Hepatocyte (in vitro differentiated cells): ENCODE results near the gene COL20A1. TPM values are rescaled to one million over a fixed set of nuclear protein-coding genes. Genes with fewer than 3 reads are reported as not detected.
"Not testable (repeated sequence)": the region's sequence is repeated elsewhere in the genome, so short reads cannot be mapped to it uniquely, and the experiment has no call there.

Experiments
- DNase-seq: peaks from one replicate; pipeline ENCODE4 v3.0.0-alpha.2; 2016; ENCODE audit warnings: low spot score
- H2AFZ ChIP-seq: fragments of 200-600 bp; sonication (generic); 2 replicates; pipeline ENCODE4 v1.6.0; 2016; ENCODE audit warnings: antibody characterized with exemption, mild to moderate bottlenecking
- H3K27ac ChIP-seq: fragments of 200-600 bp; sonication (generic); 2 replicates; pipeline ENCODE4 v1.5.1; 2016; ENCODE audit warnings: mild to moderate bottlenecking
- H3K27me3 ChIP-seq: fragments of 200-600 bp; sonication (generic); 2 replicates; pipeline ENCODE4 v1.6.1; 2016
- H3K36me3 ChIP-seq: fragments of 200-600 bp; sonication (generic); replicated peaks from 2 replicates; pipeline ENCODE4 v1.5.1; 2016; ENCODE audit warnings: low read depth; ENCODE audit not compliant: insufficient read depth
- H3K4me1 ChIP-seq: fragments of 200-600 bp; sonication (generic); 2 replicates; pipeline ENCODE4 v1.5.1; 2016; ENCODE audit warnings: mild to moderate bottlenecking, moderate library complexity; ENCODE audit not compliant: insufficient read depth
- H3K4me2 ChIP-seq: fragments of 200-600 bp; sonication (generic); 2 replicates; pipeline ENCODE4 v1.6.0; 2016
- H3K4me3 ChIP-seq: fragments of 200-600 bp; sonication (generic); 2 replicates; pipeline ENCODE4 v1.5.1; 2016; ENCODE audit warnings: mild to moderate bottlenecking
- H3K79me2 ChIP-seq: fragments of 200-600 bp; sonication (generic); 2 replicates; pipeline ENCODE4 v1.6.0; 2017; ENCODE audit warnings: mild to moderate bottlenecking
- H3K9me2 ChIP-seq: fragments of 200-600 bp; sonication (generic); replicated peaks from 2 replicates; pipeline ENCODE4 v1.6.0; 2017; ENCODE audit warnings: mild to moderate bottlenecking; ENCODE audit not compliant: insufficient read depth
- H3K9me3 ChIP-seq: fragments of 200-600 bp; sonication (generic); 2 replicates; pipeline ENCODE4 v1.5.1; 2016; ENCODE audit warnings: low read depth, mild to moderate bottlenecking
- H4K20me1 ChIP-seq: fragments of 200-600 bp; sonication (generic); 2 replicates; pipeline ENCODE4 v1.6.0; 2016; ENCODE audit warnings: mild to moderate bottlenecking; ENCODE audit not compliant: insufficient read depth, poor library complexity, severe bottlenecking
- CTCF ChIP-seq: fragments of 200-600 bp; sonication (generic); IDR thresholded peaks from 2 replicates; pipeline ENCODE4 v1.5.1; 2016; ENCODE audit warnings: antibody characterized with exemption, mild to moderate bottlenecking; ENCODE audit not compliant: poor library complexity
- EZH2 ChIP-seq: fragments of 200-600 bp; sonication (generic); IDR thresholded peaks from 2 replicates; pipeline ENCODE4 v1.6.1; 2016; ENCODE audit warnings: antibody characterized with exemption, mild to moderate bottlenecking, borderline replicate concordance
- EZH2phosphoT487 ChIP-seq: fragments of 200-600 bp; sonication (generic); IDR thresholded peaks from one replicate; pipeline ENCODE4 v1.6.1; 2018; ENCODE audit warnings: antibody characterized with exemption, mild to moderate bottlenecking, low read depth, moderate library complexity; ENCODE audit not compliant: unreplicated experiment, severe bottlenecking
- WGBS: methylation state at CpG from one replicate; pipeline ENCODE4 v1.1.6; 2016; ENCODE audit warnings: low lambda C conversion rate; ENCODE audit errors: missing lambda C conversion rate; 5-methylcytosine and 5-hydroxymethylcytosine counted together
- polyA plus RNA-seq: library from polyadenylated mRNA; unstranded; fragments of >200 nt; fragmentation: Nextera tagmentation; extraction: Ambion mirVana; gene quantifications from 2 replicates; pipeline ENCODE4 v1.2.1, GENCODE V29; 2016
- total RNA-seq: library from RNA; depleted of rRNA; stranded (reverse); fragments of >200 nt; gene quantifications from 2 replicates; pipeline ENCODE4 v1.2.3, GENCODE V29; 2014

Gene COL20A1
- total and polyA plus RNA-seq, 2 experiments from 2014 or later: not detected

- not testable (repeated sequence) for H3K4me3 ChIP-seq, H3K9me3 ChIP-seq, H4K20me1 ChIP-seq, H3K4me2 ChIP-seq, H3K27ac ChIP-seq, H3K9me2 ChIP-seq, H3K36me3 ChIP-seq, H3K79me2 ChIP-seq, H2AFZ ChIP-seq, DNase-seq
- WGBS: 61% methylated on average over 14 of the region's 14 CpGs
- peak; percentile 9 for TF ChIP-seq CTCF
- Histone ChIP-seq H3K27me3 (peaks cover 27% of the 10 kb centered on the region), H3K4me1 (peaks cover 20% of the 10 kb centered on the region)
Measured at GRCh38 chr20:63251350-63251749, 41.6 kb upstream of the COL20A1 start.

- H3K9me2 ChIP-seq: no peaks in the 10 kb centered on the region
- H3K4me3 ChIP-seq: no peak overlapping the region
- DNase-seq: no peak
- 84% methylated on average over 8 of the region's 8 CpGs for WGBS
- no peak overlapping the region for H3K27ac ChIP-seq
- no peak overlapping the region for H2AFZ ChIP-seq
- H3K79me2 ChIP-seq: no peaks in the 10 kb centered on the region
- TF ChIP-seq EZH2 (no peak), EZH2phosphoT487 (no peak), CTCF (no peak)
- H3K27me3 ChIP-seq: peaks cover 27% of the 10 kb centered on the region
- no peaks in the 10 kb centered on the region for H4K20me1 ChIP-seq
- H3K36me3 ChIP-seq: no peaks in the 10 kb centered on the region
- peak overlapping the region; percentile 86 for H3K4me2 ChIP-seq
- H3K4me1 ChIP-seq: peaks cover 20% of the 10 kb centered on the region
- no peaks in the 10 kb centered on the region for H3K9me3 ChIP-seq
Measured at GRCh38 chr20:63252284-63252711, 40.7 kb upstream of the COL20A1 start.

GRCh38 chr20:63253065-63253437 lies 39.9 kb upstream of the COL20A1 start:
- peak overlapping the region; percentile 29 for H3K4me3 ChIP-seq
- no peak for DNase-seq
- H3K79me2 ChIP-seq: no peaks in the 10 kb centered on the region
- no peak overlapping the region for H3K27ac ChIP-seq
- no peaks in the 10 kb centered on the region for H4K20me1 ChIP-seq
- no peaks in the 10 kb centered on the region for H3K36me3 ChIP-seq
- 26% methylated on average over 13 of the region's 16 CpGs for WGBS
- TF ChIP-seq EZH2 (no peak), CTCF (no peak), EZH2phosphoT487 (no peak)
- H3K27me3 ChIP-seq: peaks cover 27% of the 10 kb centered on the region
- peaks cover 23% of the 10 kb centered on the region for H3K4me1 ChIP-seq
- no peaks in the 10 kb centered on the region for H3K9me2 ChIP-seq
- H3K4me2 ChIP-seq: peak overlapping the region; percentile 86
- H3K9me3 ChIP-seq: no peaks in the 10 kb centered on the region
- peak overlapping the region; percentile 49 for H2AFZ ChIP-seq
